NT2/D1 (cell line): ENCODE measurements around the gene RAP1GAP2.

Experiments used
- SUZ12 ChIP-seq: IDR thresholded peaks from 2 replicates; pipeline ENCODE4 v1.6.1; 2011; ENCODE audit not compliant: insufficient read length, insufficient read depth; ENCODE audit errors: extremely low read depth
- YY1 ChIP-seq: IDR thresholded peaks from 2 replicates; pipeline ENCODE4 v1.6.1; 2011; ENCODE audit not compliant: insufficient read length, insufficient read depth
- ZNF274 ChIP-seq: IDR thresholded peaks from 2 replicates; pipeline ENCODE4 v1.6.1; 2011; ENCODE audit warnings: mild to moderate bottlenecking, low read depth, low read length

GRCh38 chr17:2804912-2805311, 8.7 kb downstream of the RAP1GAP2 start:
- no peak for TF ChIP-seq ZNF274
- TF ChIP-seq SUZ12 = no peak
- no peak for TF ChIP-seq YY1
